ENCODE data around the gene C6orf52. TPM values are rescaled to one million over a fixed set of nuclear protein-coding genes. Genes with fewer than 3 reads are reported as not detected.

C6orf52 gene
- total RNA-seq, 1 experiment from 2014 or later = 4.3 TPM

GRCh38 chr6:10621847-10622246, 72.6 kb downstream of the C6orf52 start:
- H3K36me3 ChIP-seq (ENCODE audit: control insufficient read depth, insufficient read depth, low read length) = peaks cover 1% of the 10 kb centered on the region
- ChIA-PET CTCF (no interaction called here), POLR2A (no interaction called here)
- no peaks in the 10 kb centered on the region for H3K9me3 ChIP-seq
- BruUV-seq (replicated peaks) = no TSS peak
- peaks cover 85% of the 10 kb centered on the region for H3K36me3 Mint-ChIP-seq (ENCODE audit: insufficient read depth, unreplicated experiment)
- no peaks in the 10 kb centered on the region for H3K27me3 ChIP-seq (replicated peaks; ENCODE audit: control insufficient read depth, insufficient read depth, low read length)
- no peak for DNase-seq
- H3K4me3 ChIP-seq (ENCODE audit: low read depth, low read length) = no peak overlapping the region
- H3K4me1 ChIP-seq = no peaks in the 10 kb centered on the region
- intact Hi-C loops (cut with micrococcal nuclease; ENCODE audit: unreplicated experiment) = no loop called here
- peaks cover 6% of the 10 kb centered on the region for H3K4me1 Mint-ChIP-seq (ENCODE audit: low read depth, unreplicated experiment)
- H3K27me3 Mint-ChIP-seq (ENCODE audit: insufficient read depth, unreplicated experiment) = no peaks in the 10 kb centered on the region
- no peaks in the 10 kb centered on the region for H3K9me3 Mint-ChIP-seq (ENCODE audit: unreplicated experiment)
- TF ChIP-seq, protein P1, sequence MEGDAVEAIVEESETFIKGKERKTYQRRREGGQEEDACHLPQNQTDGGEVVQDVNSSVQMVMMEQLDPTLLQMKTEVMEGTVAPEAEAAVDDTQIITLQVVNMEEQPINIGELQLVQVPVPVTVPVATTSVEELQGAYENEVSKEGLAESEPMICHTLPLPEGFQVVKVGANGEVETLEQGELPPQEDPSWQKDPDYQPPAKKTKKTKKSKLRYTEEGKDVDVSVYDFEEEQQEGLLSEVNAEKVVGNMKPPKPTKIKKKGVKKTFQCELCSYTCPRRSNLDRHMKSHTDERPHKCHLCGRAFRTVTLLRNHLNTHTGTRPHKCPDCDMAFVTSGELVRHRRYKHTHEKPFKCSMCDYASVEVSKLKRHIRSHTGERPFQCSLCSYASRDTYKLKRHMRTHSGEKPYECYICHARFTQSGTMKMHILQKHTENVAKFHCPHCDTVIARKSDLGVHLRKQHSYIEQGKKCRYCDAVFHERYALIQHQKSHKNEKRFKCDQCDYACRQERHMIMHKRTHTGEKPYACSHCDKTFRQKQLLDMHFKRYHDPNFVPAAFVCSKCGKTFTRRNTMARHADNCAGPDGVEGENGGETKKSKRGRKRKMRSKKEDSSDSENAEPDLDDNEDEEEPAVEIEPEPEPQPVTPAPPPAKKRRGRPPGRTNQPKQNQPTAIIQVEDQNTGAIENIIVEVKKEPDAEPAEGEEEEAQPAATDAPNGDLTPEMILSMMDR (IDR thresholded peaks at IDR 0.05; ENCODE audit: insufficient read depth in 1 of 2, low read depth in 1 of 2, low read length in 1 of 2, severe bottlenecking in 1 of 2, unreplicated experiment in 1 of 2) = no peak
- H3K4me3 Mint-ChIP-seq (ENCODE audit: unreplicated experiment) = no peak overlapping the region
- H3K27ac Mint-ChIP-seq (ENCODE audit: unreplicated experiment) = no peak overlapping the region

Other genes with a start within 250 kb of the C6orf52 start
- gene GCNT2, start 173.3 kb downstream of the C6orf52 start, total RNA-seq (2022) = 68.1 and 70.7 TPM in 2 replicates
- gene PAK1IP1, start 356 bp upstream of the C6orf52 start, total RNA-seq (2022) = 23.9 and 25.9 TPM in 2 replicates
- gene TMEM14C, start 28.5 kb upstream of the C6orf52 start, total RNA-seq (2022) = 116 and 134 TPM in 2 replicates
- gene TMEM14B, start 53.2 kb upstream of the C6orf52 start, total RNA-seq (2022) = 104 and 105 TPM in 2 replicates
- 0.14 and 0.16 TPM in 2 replicates for gene MAK, start 143.9 kb upstream of the C6orf52 start, total RNA-seq (2022)
- gene GCM2, start 187.4 kb upstream of the C6orf52 start, total RNA-seq (2022) = not detected in 2 replicates
- 0.12 and 0.20 TPM in 2 replicates for gene SYCP2L, start 192.4 kb upstream of the C6orf52 start, total RNA-seq (2022)